ENCODE data around the gene ITPR1.
A peak's percentile ranks its signal among the peaks of the same experiment; 100 is the strongest.

The ITPR1 gene

DNA sequence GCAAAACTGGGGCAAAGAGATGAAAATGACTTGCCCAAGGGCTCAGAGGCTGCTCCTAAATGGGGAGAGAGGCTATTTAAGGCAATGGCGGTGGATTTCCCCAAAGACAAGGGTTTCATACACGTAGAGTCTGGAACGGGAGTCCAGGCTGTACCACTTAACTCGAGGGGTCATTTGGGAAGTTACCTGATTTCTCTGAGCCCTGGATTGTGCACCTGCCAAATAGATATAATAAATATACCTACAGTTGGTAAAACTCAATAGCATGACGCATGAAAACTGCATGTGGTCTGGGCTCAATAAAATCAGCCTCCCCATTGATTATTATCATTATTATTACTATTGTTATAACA, 1.3 kb upstream of the ITPR1 start:
- DNase-seq (ENCODE audit: low spot score), result no peak

DNA sequence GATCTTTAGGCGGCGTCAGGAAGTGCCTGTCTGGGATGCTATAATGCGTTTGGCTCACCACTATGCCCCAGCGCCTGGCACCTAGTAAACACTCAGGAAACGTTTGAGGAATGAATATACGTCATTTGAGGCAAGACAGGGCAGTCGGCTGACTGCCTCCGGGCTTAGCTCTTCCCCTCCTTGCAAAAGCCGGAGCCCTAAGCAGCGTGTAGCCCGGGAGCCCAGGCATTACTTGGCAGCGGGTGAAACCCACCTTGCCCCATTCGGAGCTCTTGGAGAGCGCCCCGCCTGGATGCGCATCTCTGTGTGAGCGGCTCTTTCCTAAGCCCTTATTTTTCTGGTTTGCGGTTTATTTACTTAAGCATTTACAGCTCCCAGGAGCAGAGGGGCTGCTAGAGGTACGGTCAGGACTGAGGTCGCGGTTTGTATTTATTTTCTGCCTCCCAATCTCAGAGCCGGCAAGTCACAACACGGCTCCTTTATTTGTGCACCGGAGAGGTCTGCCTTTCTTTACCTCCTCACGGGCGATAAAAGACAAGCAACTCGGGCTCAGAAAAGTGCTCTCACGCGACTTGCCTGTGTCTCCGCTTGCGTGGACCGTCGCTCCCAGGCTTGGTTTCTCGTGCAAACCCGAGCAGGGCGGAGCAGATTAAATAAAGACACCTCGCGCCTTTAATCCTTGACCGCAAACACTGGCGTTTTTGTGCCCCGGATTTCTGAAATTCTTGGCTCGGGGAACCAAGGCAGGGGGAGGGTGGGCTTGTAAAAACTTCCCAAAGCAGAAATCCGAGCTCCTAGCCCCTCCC, 737 bp upstream of the ITPR1 start:
- peak; percentile 76 for DNase-seq (ENCODE audit: low spot score)

DNA sequence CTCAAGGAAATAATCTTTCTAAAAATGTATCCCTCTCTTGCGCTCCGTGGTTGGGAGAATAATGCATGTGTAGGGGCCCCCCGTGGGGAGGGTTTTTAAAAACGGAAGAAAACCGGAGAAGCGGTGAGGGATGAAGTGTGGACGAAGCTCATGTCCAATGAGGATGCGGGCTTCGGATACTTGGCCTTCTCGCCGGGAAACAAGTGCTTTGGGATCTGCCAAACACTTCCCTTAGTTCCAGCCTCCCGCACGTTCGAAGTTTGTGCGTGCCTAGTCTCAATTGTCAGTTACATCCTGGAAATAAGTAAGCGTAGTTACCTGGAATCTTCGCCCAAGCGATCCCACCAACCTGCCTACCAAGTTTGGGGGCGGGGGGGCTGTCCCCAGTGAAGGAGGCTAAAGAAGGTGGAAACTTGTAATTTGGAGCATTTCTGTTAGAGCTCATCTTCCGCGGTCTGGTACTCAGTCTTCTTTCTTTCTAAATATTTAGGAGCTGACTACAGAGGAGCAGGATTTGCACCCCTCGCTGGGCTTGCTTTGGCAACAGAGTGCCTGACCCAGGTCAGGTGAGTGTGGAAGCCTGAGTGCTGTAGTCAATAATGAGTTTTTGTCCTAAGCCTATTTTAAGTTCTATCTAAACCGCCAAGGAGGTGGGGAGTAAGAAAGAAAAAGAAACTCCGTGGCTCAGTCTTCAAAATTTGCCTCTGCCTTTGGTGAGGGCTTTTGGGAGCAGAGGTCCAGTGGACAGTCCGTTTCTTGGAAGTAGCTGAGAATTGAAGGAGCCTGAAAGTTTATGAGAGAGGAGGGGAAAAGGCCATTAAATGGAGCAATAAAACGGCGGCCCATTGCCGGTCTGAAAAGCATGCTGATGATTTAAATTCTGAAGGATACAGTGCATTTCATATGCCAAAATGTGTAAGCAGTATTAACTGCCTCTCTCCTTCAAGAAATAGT, 1.1 kb downstream of the ITPR1 start:
- DNase-seq (ENCODE audit: low spot score), result peak; percentile 36

DNA sequence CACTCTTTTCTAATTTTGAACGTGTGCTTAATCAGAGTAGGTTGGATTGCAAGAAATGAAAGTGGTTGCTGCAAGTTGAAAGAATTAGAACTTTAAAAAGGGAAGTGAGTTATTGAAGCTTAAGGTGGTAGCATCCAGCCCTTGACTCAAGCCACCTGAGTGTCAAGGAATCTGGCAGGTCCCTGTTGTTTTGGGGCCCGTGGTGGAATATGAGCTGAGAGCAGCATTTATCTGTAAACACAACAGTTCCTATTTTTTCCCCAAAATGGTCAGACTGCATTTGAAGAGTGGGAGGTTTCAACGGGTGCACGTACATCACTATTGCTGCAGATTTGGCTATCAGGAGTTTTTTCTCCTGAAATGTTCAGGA, 1.7 kb downstream of the ITPR1 start:
- DNase-seq (ENCODE audit: low spot score), result peak; percentile 65

DNA sequence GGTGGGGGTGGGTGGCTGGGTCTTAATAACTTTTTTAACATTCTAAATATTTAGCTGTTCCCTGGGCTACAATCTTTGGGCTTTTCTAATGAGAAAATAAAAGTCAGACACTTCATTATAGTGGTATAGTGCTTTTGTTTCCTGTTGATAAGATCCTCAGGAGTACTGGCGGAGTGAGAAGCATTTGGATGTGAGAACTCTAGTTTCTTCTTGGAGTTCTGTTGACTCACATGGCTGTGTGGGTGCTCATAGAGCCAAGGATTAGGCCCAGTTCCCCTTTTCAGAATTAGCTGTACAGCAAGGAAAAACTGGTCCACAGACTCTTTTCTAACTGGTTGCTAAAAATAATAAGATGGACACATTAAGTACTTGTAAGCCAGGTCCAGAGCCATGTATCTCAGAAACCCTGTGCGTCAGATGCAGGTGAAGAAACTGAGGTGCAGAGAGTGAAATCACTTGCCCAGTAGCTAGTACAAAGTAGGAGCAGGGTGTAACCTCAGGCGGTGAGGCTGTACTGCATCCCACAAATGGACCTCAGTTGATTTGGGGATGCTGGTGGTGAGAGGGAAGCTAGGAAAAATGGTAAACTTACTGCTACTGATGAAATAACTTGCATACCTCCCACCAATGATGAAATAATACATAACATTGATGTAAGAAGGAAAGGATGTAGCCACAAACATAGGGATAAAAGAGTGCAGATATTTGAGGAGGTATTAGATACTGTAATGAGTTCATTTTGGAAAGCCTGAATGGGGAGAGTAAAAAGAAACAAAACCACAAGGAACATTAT, 2.3 kb downstream of the ITPR1 start:
- peak; percentile 34 for DNase-seq (ENCODE audit: low spot score)

DNA sequence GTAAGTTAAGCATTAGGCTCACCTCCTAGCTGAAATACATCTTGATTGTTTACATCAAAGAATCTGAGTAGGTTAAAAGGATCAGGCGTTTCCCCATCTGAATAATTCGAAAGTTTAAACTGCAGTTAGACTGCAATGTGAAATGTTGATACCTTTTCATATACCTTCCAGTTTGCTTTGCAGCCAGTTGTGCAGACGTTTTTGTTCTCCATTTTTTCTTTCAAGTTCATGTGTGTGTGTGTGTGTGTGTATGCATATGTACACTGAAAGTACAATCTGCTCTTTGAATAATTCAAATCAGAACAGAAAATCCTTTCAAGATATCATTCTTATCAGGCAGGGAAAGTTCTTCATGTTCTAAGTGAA, 2.9 kb downstream of the ITPR1 start:
- DNase-seq (ENCODE audit: low spot score), result peak; percentile 13

DNA sequence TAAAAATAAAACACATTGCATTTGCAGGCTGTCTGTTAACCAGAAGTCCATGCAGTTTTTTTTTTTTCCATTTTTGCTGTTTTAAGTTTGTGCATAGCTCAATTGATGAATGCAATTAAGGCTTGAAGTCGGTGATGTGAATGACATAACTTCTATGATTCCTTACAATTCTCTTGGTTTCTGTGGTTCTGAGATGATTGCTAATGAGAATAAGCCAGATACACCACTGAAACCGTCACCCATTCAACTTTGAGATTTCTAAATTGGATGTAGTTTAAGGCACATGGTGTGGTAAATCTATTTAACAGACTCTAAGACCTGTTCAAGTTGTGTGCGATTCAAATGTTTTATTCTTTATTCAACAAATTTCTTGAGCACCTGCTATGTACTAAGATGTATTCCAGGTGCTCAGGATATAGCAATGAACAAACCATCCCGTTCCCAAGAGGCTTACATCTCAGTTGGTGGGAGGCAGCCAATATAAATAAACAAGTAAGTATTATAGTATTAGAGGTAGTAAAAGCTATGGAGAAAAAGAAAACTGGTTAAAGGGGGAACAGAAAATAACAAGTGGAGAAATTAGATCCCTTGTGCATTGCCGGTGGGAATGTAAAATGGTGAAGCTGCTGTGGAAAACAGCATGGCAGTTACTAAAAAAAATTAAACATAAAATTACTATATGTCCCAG, 4.0 kb downstream of the ITPR1 start:
- DNase-seq (ENCODE audit: low spot score), result no peak

DNA sequence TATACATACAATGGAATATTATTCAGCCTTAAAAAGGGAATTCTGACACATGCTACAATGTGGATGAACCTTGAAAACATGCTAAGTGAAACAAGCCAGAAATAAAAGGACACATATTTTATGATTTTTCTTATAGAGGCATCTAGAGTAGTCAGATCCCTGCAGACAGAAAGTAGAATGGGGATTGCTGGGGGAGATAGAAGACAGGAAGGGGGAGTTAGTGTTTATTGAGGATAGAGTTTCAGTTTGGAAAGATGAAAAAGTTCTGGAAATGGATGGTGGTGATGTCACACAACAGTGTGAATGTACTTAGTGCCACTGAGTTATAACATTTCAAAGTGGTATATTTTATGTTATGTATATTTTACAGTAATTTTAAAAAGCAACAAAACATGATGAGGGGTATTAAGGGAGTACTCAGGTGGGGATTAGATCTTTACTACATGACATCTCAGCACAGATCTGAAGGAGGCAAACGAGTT, 4.7 kb downstream of the ITPR1 start:
- no peak for DNase-seq (ENCODE audit: low spot score)

DNA sequence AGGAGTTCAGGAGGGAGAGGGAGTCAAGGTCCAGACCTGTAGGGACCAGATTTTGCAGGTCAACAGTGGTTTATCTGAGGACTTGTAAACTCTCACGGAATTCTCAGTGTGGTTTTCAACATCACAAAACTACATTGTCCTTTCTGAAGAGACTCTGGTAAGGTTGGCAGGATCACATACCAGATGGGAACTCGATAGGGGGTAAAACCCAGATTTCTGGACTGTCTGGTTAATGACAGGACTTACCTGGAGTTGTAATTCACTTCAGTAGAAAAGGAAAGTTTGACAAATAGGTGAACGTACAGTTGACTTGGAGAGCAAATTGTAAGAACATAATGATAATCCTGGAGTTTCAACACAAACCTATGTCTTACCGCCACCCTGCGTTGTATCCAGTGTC, 5.3 kb downstream of the ITPR1 start:
- DNase-seq (ENCODE audit: low spot score), result no peak

DNA sequence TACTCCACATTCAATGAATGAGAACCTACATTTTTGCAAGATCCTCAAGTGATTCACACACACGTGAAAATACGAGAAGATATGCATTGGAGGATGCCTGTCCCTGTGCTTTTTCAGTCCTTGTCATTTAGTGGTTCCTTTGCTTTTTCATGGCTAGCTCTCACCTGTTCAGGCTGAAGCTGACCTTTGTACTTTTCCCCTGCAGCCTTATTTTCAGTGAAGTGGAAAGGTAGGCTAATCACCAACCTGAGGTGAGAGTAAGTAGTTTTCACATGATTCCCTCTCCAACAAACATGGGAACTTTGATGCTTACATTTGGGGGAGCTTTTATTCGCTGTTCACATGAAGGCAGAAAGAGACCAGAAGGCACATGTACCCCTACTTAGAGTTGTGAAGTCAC, 8.3 kb downstream of the ITPR1 start:
- peak; percentile 7 for DNase-seq (ENCODE audit: low spot score)

DNA sequence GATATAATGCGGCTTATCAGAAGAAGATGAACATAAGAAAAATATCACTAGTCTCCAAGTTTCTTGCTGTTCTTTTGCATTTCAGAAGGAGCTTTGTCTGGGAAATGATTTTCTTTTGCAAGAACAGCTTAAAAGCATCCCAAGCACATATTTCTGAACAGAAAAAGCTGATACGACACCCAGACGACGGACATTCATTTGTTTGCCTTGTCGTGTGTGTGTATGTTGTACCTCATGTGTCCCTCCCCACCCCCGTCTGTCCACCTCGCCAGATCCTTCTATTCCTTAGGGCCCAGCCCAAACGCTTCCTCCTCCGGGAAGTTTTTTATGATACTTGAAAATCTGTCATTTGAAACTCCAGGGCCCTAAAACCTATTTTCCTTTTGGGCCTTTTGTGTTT, 8.8 kb downstream of the ITPR1 start:
- no peak for DNase-seq (ENCODE audit: low spot score)

DNA sequence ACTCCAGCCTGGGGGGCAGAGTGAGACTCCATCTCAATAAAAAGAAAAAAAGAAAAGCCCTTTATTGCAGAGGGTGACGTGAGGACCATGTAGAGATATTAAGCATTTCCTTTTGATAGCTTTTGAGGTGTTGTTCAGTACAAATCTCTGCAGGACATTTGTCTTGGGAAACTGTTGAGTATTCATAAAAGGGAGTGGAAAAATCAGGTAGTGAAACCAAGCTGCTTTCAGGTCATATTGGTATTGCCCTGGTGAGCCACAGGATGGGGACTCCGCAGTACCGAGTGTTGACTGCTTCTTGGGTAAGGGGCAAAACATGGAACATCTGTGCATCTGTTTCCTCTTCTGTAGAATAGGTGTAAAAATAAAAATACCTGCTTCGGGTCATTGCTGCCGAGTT, 9.9 kb downstream of the ITPR1 start:
- peak; percentile 81 for DNase-seq (ENCODE audit: low spot score)

DNA sequence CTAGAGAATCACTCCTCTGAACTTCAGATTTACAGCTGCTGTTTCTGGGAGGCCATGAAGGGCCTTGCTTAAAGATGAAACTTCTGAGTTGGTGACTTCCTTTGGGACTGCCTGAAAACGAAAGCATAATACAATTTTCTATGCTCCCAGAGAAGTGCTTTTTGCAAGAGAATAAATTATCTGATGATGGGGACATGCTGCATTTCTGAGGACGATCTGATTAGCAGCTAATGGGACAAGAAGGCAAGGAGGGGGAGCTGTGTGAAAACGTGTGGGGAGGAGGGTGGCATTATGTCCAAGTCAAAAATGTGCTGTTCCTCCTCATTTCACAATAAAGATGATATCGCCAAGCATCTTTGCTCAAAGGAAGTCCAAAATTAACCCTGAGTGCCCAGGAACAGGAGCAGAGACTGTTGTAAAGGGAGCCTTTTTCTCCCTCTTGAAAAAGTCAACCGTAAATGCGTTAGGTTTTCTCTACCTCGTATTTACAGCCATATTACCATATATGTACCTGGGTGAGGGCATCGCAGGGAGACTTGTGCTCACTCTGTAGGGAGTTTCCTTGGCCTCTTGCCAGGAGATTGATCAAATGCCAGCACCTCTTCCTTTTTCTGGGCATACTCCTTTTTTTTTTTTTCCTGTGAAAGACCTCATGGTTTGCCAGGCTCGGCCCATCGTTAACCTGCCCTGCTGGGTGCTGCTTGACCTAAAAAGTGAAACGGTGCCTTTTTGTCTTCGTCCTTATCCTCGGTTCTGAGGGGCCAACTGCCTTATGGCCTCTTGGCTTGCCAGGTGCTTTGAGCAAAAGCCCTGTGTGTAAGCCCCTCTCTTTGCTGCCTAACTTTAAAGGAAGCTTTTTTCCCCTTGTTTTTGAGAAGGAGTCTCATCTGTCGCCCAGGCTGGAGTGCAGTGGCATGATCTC, 11.5 kb downstream of the ITPR1 start:
- DNase-seq (ENCODE audit: low spot score), result peak; percentile 59

DNA sequence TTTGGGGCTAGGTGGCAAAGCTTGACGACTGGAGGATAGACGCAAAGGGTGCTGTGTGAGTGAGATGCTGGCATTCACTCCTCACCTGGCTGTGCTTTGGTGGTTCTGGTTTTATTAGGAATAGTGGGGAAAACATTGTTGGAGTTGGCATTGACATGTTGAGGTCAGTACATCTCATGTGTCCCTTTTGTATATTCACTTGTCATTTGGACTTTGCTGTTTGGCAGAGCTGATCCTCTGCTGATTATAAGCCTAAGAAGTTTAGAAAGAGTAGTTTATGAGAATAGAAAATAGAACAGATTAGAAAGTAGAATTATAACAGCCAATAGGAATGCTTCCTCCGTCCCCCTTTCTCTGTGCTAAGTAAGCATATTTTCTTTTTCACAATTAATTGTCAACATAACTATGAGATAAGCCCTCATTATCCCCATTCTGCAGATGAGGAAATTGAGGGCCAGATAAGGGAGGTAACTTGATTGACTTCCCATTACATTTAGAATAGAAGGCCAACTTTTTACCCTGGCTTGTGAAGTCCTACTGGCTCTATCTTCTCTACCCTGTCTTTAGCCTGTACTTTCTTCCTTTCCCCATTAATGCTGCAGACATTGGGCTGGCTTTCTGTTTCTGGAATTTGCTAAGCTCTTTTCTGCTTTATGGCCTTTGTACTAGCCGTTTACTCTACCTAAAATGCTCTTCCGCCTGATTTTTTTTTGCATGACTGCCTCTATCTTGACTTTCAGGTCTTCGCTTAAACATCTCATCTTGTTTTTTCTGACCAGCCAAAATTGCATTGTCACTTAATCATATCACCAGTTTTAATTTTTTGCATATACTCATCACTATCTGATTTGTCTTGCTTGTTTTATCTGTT, 12.8 kb downstream of the ITPR1 start:
- DNase-seq (ENCODE audit: low spot score), result peak; percentile 43

DNA sequence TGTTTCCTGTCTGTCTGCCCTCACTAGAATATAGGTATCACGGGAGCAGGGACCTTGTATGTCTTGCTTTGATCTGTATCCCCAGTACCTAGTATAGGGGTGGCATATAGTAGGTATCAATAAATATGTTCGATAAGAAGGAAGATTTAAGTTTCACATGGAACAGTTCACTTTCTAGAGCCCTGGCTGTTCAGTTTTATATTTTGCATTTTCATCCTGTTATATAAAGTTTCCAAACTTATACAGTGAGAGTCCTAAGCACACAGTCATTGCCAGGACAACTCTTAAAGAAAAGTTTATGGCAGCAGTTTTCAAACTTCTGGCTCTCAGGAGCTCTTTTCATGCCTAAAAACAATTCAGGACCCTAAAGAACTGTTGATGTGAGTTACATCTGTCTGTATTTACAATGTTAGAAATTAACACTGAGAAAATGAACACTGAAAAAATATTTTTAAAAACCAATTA, 13.4 kb downstream of the ITPR1 start:
- peak; percentile 22 for DNase-seq (ENCODE audit: low spot score)

DNA sequence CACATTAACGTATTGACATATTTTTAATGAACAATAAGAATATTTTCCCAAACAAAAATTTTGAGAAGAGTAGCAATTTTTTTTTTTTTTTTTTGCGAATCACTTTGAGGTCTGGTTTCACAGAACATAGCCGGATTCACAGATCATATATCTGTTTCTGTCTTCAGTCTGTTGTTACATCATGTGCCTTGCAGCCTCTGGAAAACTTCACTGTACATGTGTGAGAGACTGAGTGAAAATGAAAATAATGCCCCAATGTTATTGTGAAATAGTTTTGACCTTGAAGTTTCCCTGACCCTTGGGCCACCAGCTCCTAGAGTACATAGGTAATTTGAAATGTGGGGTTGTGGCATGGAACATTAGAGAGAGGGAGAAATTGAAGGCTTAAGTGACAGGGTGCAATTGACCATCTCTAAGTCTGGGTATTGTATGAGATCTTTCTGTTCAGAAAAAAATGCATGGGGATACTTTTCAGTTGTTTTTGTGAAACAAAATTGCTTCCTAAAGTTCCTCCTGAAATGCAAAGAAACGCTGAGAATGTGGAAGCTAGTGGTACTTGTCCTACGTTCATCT, 14.0 kb downstream of the ITPR1 start:
- DNase-seq (ENCODE audit: low spot score), result peak; percentile 45

DNA sequence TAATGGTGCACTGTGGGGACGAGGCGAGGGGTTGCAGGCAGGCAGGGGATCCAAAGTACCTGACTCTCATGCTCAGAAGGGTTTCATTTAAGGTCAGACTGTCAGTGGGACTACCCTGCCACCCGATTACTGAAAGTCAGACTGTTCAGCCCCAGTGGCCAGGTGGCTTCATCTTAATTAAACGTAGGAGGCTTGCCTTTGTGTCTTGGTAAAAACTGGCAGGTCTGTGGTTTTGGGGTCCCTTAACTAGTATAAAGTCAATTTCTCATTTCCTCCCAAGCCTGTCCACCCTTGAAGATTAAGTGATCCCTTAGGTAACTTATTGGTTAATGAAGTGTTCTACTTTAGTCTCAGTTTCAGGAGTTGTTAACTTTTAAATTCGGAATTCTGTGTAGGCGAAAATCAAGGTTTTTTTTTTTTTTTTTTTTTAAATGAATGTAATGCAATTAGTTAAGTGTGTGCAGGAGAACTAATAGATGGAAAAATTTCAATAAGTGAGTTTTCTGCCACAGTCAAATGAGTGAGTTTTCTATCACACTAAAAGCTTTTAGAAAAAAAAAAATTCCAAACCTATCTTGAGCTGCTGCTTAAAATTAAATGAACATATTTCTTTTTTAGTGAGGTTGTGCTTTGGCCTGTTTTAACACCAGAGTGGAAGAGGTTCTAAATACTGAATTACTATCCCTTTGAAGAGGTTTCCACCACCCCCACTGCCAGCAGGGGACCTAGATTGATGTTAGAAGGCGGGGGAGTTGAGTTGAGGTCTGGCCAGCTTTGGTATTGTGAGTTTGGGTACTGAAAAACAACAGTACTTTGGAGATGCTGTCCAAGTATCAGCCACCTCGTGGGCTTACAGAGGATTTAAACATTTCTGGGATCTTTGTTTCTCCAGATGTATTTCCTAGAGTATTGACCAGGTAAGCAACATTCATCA, 15.2 kb downstream of the ITPR1 start:
- DNase-seq (ENCODE audit: low spot score), result peak; percentile 52

DNA sequence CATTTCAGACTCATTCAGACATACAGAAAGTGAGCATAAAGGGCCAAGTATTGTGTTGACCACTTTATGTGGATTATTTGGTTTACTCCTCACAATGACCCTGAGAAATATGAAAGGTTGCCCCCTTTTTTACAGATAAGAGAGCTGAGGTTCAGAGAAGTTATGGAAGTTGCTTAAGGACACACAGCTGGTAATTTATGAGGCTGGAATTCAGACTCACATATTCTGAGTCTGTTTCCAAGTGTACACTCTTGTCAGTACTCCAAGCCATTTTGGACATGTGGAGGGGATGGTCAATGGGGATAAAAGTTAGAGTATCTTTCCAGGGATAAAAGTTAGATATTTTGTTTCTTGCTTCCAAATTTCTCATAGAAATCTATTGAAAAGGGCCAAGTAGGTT, 15.9 kb downstream of the ITPR1 start:
- DNase-seq (ENCODE audit: low spot score), result no peak

Data from NAMALWA (cell line).